ENCODE data around the gene ANKRD66.
"Not testable (repeated sequence)": the region's sequence is repeated elsewhere in the genome, so short reads cannot be mapped to it uniquely, and the experiment has no call there.

ANKRD66 gene

DNA sequence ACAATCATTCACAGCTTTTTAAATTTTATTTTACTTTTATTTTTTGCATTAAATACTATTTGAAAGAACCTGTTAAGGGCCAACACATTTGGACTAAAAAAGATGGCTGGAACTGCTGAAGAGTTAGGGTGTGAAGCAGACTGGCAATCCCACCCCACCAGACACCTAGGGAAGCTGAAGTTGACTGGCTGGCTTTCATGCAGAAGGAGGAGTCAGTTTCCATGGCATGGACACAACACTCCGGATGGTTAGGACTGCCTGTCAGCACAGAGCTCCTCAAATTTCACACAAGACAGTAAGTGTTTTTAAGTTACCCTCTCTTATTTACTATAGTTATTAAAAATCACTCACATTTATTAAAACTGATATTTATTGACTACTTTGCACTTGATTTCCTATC is at the start of gene ANKRD66:
TSS of gene ANKRD66 (plus strand) at position 238 of the 400 bp plus-strand sequence. CDS start 5,016 bp downstream, outside the sequence.
- no peak for DNase-seq

DNA sequence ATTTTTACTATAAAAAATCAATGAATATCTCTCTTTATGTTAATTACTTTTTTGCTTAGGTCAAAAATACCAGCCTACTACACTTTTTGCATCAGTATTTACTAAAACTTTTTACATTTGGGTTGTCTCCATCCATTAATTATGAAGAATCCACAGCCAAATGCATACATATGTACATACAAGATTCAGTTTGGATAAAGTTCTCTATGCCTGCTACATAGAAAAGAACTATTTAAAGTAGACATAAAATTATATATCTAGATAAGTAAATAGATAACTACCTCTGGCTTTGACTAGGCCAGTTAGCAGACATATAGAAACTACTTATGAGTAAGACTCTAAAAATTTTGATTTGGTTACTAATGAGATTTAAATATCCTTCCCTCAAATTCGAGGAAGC is 46.8 kb upstream of the ANKRD66 start:
- no peak for DNase-seq

DNA sequence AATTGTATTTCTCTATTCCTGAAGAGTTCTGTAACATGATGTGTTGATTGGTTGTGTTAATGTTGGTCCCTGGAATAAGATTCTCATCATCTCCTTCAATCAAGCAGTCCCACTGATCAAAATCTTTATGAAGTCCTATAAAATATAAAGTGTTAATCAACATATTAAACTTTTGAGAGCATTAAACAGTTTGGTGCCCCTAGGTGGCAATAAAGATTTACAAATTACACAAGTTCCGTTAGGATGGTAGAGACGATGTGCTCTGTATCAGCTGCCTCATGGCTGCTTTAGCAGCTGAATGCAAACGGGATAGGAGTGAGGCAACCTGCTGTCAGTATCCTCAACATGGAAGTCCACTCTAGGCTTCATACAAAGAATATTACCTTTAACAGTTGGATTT is 42.2 kb upstream of the ANKRD66 start:
- no peak for DNase-seq

- no peak for DNase-seq
Observed at GRCh38 chr6:46706464-46706863, 40.3 kb upstream of the ANKRD66 start.

DNA sequence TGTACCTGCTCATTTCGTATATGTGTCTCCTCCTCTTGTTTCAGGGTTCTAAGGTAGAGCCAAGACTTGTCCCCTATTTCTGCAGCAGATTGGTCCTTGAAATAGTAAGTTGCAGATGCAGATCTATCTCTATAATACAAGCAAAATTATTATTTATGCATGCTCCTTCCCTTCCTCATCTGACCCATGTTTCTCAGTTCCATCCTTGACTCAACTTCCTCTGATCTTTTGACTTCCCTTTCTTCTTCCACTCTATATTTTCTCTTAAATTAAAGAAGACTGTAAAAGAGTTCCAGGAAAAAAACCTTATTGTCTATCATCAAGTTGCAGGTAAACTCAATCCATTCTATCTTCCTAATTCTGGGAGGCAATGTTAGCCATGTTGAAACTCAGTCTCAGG is 35.2 kb upstream of the ANKRD66 start:
- no peak for DNase-seq

GRCh38 chr6:46715141-46715540 is 31.6 kb upstream of the ANKRD66 start:
- no peak for DNase-seq

- no peak for DNase-seq
Observed at GRCh38 chr6:46719099-46719498, 27.6 kb upstream of the ANKRD66 start.

GRCh38 chr6:46720401-46720800 is 26.3 kb upstream of the ANKRD66 start:
- DNase-seq: no peak

- no peak for DNase-seq
Observed at GRCh38 chr6:46729787-46730326, 16.9 kb upstream of the ANKRD66 start.

DNA sequence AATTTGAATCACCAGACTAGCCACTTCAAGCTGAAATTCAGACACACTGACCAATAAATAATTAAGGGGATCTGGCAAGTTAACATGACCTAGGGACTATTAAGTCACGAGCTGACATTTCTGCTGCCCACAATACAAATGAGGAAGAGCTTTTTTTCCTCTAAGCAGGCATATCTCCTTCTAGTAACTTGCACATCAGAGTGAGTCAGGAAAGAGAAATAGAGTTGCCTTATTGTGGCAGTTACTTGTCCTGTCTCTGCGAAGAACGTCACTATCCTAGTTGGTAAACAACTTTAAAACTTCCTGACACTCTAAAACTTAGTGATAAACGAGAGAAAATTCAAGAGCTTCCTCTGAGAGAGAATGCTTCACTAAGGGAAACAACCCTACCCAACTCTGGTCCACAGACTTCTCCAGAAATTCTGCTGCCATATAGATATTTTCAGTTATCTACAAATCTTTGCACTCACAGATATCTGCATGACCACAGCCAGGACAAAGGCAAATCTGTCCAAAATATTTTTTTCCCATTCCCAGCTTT is 15.7 kb upstream of the ANKRD66 start:
- no peak for DNase-seq

DNA sequence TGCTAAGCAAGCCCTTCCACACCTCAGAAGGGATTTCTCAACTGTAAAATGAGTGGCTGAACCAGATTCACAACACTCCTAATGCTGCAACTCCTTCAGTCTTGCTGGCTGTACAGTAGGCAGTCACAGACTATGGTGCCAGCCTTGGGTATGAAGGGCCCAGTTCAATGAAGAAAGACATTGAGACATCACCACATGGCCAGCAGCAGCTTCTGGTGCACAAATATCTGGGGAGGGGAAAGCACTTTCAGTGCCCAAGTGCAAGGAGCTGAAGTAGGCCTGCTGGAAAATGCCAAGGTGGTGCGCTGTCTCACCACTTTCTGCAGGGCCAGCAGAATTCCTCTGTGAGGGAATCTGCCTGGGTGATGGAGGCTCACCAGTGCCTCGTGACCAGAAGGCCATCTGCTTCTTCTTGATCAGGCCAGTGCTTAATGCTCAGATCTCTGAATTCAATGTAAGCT is 13.4 kb upstream of the ANKRD66 start:
- DNase-seq: no peak

DNA sequence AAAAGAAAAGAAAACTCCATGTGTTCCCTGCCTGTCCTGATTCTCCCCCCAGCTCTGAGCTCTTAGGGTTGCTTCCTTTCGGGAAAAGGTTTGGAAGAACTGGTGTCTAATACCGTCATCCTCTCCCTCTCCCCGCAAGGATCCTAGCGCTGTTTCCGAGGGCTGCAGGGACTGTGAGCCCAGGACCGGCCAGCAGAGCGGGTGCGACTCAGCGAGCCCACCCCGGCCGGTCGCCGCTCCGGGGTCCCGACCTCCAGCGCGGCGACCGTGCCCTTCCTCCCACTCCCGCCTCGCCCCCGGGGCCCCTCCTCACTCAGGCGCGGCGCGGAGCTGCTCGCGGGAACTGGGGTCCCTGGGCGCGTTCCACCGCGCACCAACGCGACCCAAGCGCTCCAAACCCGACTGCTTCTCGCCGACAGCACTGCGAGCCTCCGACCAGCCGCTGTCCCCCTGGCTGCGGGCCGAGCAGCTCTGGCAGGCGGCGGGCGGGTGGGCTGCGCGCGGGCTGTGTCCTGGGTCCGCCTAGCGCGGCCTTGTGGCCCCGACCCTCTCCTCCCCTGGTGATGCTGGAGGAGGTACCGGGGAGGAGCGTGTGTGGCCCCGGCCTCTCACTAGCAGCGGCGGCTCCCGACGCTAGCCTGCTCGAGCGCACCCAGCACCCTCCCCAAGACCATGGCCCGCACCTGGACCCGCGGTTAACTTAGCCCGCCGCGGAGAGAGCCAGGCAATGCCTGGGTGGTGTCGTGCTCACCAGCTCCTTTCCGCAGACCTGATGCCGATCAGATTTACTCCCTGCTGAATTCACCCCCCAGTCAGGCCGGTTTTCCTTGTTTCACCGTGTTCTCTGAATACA is 11.6 kb upstream of the ANKRD66 start, which contains the start of gene PLA2G7:
TSS of gene PLA2G7 (minus strand) at position 509 of the 853 bp plus-strand sequence. CDS start 12,484 bp downstream, outside the sequence.
- peak; percentile 3 for DNase-seq

GRCh38 chr6:46735720-46736031 is 11.1 kb upstream of the ANKRD66 start:
- DNase-seq: no peak

GRCh38 chr6:46736906-46737305 is 9.8 kb upstream of the ANKRD66 start:
- DNase-seq: no peak

- DNase-seq: no peak
Observed at GRCh38 chr6:46741482-46741881, 5.3 kb upstream of the ANKRD66 start.

DNA sequence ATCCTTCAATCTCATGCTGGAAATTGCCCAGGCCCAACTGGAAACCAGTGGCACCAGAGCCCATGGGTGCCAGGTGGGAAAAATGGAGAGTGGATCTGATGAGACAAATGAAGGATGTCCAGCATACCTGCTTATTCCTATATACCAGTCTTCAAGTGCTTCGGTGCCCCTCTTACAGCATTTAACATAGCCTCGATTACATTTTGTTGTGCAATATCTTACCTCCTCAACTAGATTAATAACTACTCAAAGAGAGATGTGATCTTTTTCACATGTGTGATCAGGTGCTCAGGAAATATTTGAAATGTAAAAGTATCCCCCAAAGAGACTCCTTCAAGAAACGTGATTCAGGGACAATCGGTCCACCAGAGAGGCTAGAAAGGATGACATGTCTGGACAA is 4.8 kb upstream of the ANKRD66 start:
- no peak for DNase-seq

DNA sequence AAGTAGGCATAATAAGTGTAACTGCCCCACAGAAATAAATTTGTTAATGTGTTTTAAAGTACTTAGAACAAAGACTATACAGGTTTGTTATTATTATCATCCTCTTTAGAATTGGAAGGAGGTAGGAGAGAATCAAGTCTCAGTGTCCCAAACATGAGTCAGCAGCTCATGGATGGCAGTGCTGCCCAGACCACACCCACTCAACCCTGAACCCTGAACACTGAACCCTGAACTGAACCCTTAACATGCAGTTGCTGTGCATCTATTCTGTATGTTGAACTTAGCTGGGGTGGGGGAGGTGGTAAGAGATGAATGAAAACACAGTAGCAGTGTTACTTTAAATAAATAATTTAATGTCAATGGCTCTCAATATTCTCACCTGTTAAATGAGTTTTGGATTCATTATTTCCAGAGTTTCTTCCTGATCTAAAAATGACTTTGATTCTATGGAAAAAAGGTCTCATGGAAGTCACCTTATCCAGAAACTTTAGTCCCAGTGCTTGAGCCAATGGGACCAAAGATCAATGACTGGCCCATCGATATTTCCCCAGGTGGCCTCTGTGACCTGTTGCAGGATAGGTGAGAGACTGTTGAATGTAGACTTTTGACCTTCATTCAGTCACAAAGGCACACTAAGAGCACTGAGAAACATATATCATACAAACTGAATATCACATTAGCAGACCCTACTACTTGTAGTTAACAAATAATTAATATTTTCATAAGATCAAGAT is 3.1 kb upstream of the ANKRD66 start:
- DNase-seq: no peak

DNA sequence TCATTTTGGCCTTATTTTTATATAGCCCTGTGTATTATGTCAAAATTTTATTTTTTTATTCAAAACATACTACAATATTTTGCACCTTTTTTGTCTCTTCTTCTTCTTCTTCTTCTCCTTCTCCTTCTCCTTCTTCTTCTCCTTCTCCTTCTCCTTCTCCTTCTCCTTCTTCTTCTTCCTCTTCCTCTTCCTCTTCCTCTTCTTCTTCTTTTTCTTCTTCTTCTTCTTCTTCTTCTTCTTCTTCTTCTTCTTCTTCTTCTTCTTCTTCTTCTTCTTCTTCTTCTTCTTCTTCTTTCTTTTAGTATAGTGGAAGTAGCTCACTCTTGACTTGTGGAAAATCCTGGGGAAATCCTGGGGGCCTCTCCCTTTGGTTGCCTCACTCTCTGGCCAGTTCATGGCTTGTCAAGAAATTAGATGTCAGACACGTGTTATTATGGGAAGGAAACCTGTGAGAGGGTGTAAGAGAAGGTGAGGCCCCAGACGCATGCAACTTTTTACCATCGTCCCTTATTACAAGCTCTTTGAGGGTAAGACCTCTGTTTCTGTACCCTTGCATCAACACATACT is 2.5 kb upstream of the ANKRD66 start:
- DNase-seq: not testable (repeated sequence)

GRCh38 chr6:46745973-46746372 is 760 bp upstream of the ANKRD66 start:
- no peak for DNase-seq

GRCh38 chr6:46748940-46749503 is 2.3 kb downstream of the ANKRD66 start:
- DNase-seq: no peak

DNA sequence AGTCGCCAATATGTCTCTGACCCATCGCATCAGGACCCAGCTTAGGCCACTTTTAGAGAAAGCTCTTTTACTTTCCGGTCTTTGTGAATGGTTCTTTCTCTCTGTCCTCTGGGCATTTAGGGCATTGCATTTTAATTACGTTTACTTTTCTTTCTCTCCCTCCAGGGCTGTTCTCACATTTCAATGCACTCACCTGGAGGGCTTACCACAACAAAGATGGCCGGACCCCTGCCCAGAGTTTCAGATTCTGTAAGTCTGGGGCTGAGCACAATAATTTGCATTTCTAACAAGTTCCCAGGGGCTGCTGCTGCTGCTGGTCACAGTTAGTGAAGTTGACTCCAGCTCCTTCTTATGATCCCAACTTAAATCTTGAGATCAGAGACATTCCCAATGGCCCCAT is 3.0 kb downstream of the ANKRD66 start:
- DNase-seq: no peak

DNA sequence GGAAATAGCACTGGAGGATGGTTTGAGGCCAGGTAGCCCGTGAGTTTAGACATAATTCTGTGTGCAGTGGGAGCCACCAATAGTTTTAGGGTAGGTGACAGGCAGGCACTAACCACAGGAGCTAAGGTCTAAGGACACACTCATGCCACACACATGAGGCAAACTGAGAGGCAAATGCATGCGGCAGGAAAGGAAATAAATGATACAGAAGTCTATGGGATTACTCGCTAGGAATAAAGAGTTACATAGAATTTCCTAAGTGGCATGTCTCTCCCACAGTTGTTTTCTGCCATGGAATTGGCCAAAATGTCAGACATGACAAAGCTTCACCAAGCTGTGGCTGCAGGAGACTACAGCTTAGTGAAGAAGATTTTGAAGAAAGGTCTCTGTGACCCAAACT is 4.9 kb downstream of the ANKRD66 start:
- no peak for DNase-seq

GRCh38 chr6:46755865-46756264 is 9.1 kb downstream of the ANKRD66 start:
- no peak for DNase-seq
